A673 (cell line): ENCODE measurements around the gene TSHZ1. TPM values are rescaled to one million over a fixed set of nuclear protein-coding genes. Genes with fewer than 3 reads are reported as not detected.
A peak's percentile ranks its signal among the peaks of the same experiment; 100 is the strongest.

Experiments
- BruUV-seq: library from RNA; stranded (reverse); fragments of 400-500 nt; replicated peaks from 2 replicates; lab custom pipeline; 2021; lab: Mats Ljungman, UMichigan
- CTCF ChIA-PET: fragments of 300-600 bp; sonication (Branson Sonifier 250); formaldehyde crosslinking; loops from one replicate; lab custom pipeline; 2022; ENCODE audit warnings: antibody characterized with exemption; lab: Charles Lee
- POLR2A ChIA-PET: fragments of 300-600 bp; sonication (Branson Sonifier 250); formaldehyde crosslinking; loops from one replicate; lab custom pipeline; 2022; ENCODE audit warnings: antibody characterized with exemption; ENCODE audit not compliant: low non-redundant PET; lab: Charles Lee
- DNase-seq: peaks from one replicate; pipeline ENCODE4 v3.0.0-alpha.2; 2015; ENCODE audit warnings: low spot score
- H3K27ac ChIP-seq: fragments of 200-600 bp; sonication (generic); 2 replicates; pipeline ENCODE4 v1.5.1; 2016; ENCODE audit warnings: mixed run types, low read depth, mild to moderate bottlenecking, mixed read lengths, antibody characterized with exemption, low read length; ENCODE audit not compliant: poor library complexity, severe bottlenecking
- H3K27me3 ChIP-seq: fragments of 200-600 bp; sonication (generic); replicated peaks from 2 replicates; pipeline ENCODE4 v1.6.1; 2017; ENCODE audit warnings: mixed run types, low read depth, mild to moderate bottlenecking, mixed read lengths, antibody characterized with exemption, low read length; ENCODE audit not compliant: insufficient read depth, poor library complexity
- H3K36me3 ChIP-seq: fragments of 200-600 bp; sonication (generic); 2 replicates; pipeline ENCODE4 v1.6.1; 2016; ENCODE audit warnings: mixed run types, mild to moderate bottlenecking, mixed read lengths, antibody characterized with exemption, low read length; ENCODE audit not compliant: insufficient read depth, poor library complexity, severe bottlenecking
- H3K4me1 ChIP-seq: fragments of 200-600 bp; sonication (generic); 2 replicates; pipeline ENCODE4 v1.6.1; 2017; ENCODE audit warnings: mixed run types, mild to moderate bottlenecking, mixed read lengths, antibody characterized with exemption, low read length; ENCODE audit not compliant: insufficient read depth, poor library complexity, severe bottlenecking
- H3K4me3 ChIP-seq: fragments of 200-600 bp; sonication (generic); 2 replicates; pipeline ENCODE4 v1.5.1; 2016; ENCODE audit warnings: low read depth, mixed run types, mild to moderate bottlenecking, mixed read lengths, low read length; ENCODE audit not compliant: poor library complexity, severe bottlenecking
- H3K9me3 ChIP-seq: fragments of 200-600 bp; sonication (generic); 2 replicates; pipeline ENCODE4 v1.6.1; 2016; ENCODE audit warnings: mixed run types, low read depth, mild to moderate bottlenecking, mixed read lengths, antibody characterized with exemption, low read length; ENCODE audit not compliant: poor library complexity, severe bottlenecking
- CTCF ChIP-seq: fragments of 300-800, 200-600 bp; sonication (generic); conservative IDR thresholded peaks from 2 replicates; pipeline ENCODE4 v1.5.1; 2017; ENCODE audit warnings: low read depth, mild to moderate bottlenecking, antibody characterized with exemption, low read length, moderate library complexity, mixed read lengths
- EZH2 ChIP-seq: fragments of 200-600 bp; sonication (generic); IDR thresholded peaks from 2 replicates; pipeline ENCODE4 v1.6.1; 2017; ENCODE audit warnings: borderline replicate concordance, low read depth, mild to moderate bottlenecking, mixed read lengths, antibody characterized with exemption, low read length; ENCODE audit not compliant: poor library complexity, severe bottlenecking
- intact Hi-C: fragments of 100-400 bp; cut with micrococcal nuclease; formaldehyde crosslinking; loops from one replicate; pipeline ENCODE4 v1.10.0; 2022; ENCODE audit not compliant: unreplicated experiment
- total RNA-seq: library from RNA; stranded (reverse); gene quantifications from 2 replicates; pipeline ENCODE4 v1.2.3, GENCODE V29; 2021

Gene TSHZ1
- total RNA-seq, 1 experiment from 2014 or later: 1.8 TPM

DNA sequence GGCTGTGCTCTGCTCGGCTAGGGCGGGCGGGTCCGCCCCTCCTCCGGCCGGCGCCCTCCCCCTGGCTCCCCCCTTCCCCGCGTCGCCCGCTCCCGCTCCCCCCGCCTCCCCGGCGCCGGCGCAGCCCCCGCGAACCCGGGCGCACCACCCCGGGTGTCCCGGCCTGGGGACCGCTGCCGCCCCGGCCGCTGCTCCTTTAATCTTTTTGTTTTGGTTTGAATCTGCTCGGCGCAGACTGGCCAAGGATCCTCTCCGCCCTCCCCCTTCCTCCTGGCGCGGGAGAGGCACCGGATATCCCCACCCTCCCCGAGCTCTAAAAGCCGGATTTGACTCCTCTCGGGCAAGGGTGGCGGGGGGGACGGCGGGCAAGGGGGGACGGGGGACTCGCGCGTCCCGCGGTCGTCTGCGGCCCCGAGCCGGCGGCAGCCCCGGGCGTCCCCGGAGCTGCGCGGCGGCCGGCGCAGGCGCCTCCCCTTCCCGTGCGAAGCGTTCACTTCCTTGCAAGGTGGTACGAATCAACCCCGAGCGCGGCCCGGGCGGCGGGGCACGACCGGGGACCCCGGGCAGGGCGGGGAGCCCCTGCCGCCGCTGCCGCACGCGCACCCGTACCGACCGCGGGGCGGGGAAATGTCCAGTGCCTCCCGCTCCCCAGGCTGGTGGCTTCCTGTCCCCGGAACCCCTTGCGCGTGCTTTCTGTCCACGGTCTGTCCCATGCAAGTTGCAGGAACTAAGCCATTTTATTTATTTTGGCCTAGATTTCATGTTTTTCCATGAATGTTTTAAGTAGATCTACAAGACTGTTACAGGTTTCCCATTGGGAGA lies 1.3 kb upstream of the TSHZ1 start, which contains the start of gene PTGR3:
Gene PTGR3 (minus strand): TSS at position 11 of the 822 bp plus-strand sequence. CDS start 81 bp downstream, outside the sequence.
- Histone ChIP-seq H3K4me3 (peak within 1 kb of the TSS; percentile 69), H3K9me3 (no peaks in the 10 kb centered on the region), H3K36me3 (no peaks in the 10 kb centered on the region), H3K27ac (peak within 1 kb of the TSS; percentile 77), H3K4me1 (peaks cover 28% of the 10 kb centered on the region), H3K27me3 (peaks cover 63% of the 10 kb centered on the region)
- intact Hi-C loops: loop anchor here (5.0 kb wide), 1 partner anchor 212 kb away; no protein-coding TSS in a partner anchor
- no TSS peak for BruUV-seq
- no peak for TF ChIP-seq CTCF
- TF ChIP-seq EZH2: no peak
- ChIA-PET POLR2A (no interaction called here), CTCF (no interaction called here)
- DNase-seq: peak; percentile 81

DNA sequence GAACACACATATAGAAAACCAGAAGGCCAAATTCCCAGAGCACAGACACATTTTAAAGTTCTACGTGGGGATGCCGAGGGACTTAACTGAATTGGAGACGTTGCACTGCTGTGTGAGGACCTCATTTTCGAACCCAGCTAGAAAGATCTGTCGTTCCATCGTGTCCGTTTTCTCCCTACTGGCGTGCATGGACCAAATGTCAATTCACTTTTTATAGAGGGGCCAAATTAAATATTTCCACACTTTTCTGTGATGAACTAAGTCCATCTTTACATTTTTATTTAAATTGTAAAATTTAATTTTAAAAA lies 692 bp upstream of the TSHZ1 start:
- BruUV-seq: no TSS peak
- no peaks in the 10 kb centered on the region for H3K9me3 ChIP-seq
- H3K27me3 ChIP-seq: peaks cover 59% of the 10 kb centered on the region
- TF ChIP-seq CTCF (no peak), EZH2 (no peak)
- peak overlapping the region; percentile 77 for H3K27ac ChIP-seq
- peaks cover 28% of the 10 kb centered on the region for H3K4me1 ChIP-seq
- H3K4me3 ChIP-seq: peak overlapping the region; percentile 69
- ChIA-PET POLR2A (no interaction called here), CTCF (no interaction called here)
- no peaks in the 10 kb centered on the region for H3K36me3 ChIP-seq
- peak; percentile 53 for DNase-seq
- intact Hi-C loops: loop anchor here (5.0 kb wide), 1 partner anchor 213 kb away; no protein-coding TSS in a partner anchor

DNA sequence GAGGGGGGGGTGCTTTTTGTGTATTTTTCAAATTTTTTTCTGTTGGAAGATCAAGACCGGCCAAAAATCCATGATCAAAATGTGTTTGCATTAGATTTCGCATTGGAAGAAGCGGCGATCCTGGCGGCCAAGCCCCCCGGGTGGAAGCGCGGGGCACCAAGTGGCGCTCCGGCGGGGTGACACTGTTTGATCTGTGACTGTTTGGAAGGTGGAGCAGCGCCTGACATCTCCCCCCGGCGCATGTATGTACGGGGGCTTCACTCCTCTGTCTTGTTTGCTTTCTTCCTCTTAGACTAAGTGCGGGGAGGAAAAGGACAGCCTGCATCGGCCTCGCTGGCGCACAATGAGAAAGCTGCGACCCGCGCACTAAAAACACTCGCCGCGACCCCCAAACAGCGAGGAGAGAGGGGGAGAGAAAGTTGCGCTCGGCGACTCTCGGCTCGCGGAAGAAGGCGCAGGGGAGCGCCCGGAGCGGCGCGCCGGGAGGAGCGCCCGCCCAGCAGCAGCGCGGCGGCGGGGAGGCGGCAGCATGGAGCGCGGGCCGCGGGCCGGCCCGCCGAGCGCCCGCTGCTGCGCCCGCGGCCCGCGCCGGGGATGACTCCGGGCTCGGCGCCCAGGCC lies 515 bp downstream of the TSHZ1 start:
- Histone ChIP-seq H3K4me1 (peaks cover 28% of the 10 kb centered on the region), H3K27ac (no peak overlapping the region), H3K4me3 (peak overlapping the region; percentile 69), H3K27me3 (peaks cover 47% of the 10 kb centered on the region), H3K9me3 (no peaks in the 10 kb centered on the region), H3K36me3 (no peaks in the 10 kb centered on the region)
- no peak for TF ChIP-seq CTCF
- TF ChIP-seq EZH2: no peak
- ChIA-PET CTCF (no interaction called here), POLR2A (no interaction called here)
- intact Hi-C loops: no loop called here
- no TSS peak for BruUV-seq
- DNase-seq: peak; percentile 29
